ENCODE data around the gene TMLHE.
"Not testable (repeated sequence)": the region's sequence is repeated elsewhere in the genome, so short reads cannot be mapped to it uniquely, and the experiment has no call there.

DNA sequence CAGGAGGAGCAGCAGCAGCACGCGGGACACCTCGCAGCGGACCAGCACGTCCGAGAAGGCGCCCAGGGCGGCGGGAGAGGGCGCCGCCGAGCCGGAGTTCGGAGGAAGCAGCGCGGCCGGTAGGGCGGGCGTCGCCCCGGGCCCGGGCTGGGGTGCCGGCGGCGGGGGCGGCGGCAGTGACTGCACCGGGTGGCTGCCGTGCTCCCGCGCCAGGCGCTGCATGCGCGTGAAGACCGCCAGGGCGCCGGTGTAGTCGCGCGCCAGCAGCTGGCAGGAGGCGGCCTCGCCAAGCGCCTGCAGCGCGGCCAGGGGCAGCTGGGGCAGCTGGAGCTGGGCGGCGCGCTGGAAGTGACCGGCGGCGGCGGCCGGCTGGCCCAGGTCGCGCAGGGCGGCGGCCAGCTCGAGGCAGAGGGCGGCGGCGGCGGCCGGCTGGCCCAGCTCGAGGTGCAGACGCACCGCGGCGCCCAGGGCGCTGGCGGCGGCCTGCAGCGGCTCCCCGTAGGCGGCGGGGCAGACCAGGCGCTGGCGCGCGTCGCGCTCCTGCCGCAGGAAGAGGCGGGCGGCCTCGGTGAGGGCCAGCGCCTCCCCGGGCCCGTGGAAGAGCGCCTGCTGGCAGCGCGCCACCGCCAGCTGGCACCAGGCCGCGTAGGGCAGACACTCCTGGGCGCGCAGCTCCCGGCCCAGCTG, 154.8 kb downstream of the TMLHE start:
- TF ChIP-seq CTCF (conservative IDR thresholded peaks at IDR 0.05; ENCODE audit: low read depth, low read length); EZH2 (IDR thresholded peaks at IDR 0.05; ENCODE audit: low read length, unreplicated experiment): not testable (repeated sequence)

Data from PC-3 (cell line).